Panc1 (cell line): Measurements from ENCODE around the gene TMEM52.

Source experiments
- CTCF ChIP-seq: fragments of 450-650 bp; IDR thresholded peaks from 2 replicates; pipeline ENCODE4 v1.5.1; 2017; ENCODE audit warnings: mild to moderate bottlenecking
- POLR2AphosphoS5 ChIP-seq: IDR thresholded peaks from 2 replicates; pipeline ENCODE4 v1.6.1; 2012; ENCODE audit warnings: mild to moderate bottlenecking, low read depth, low read length, moderate library complexity
- REST ChIP-seq, 2 experiments: IDR thresholded peaks; 2 replicates each; pipeline ENCODE4 v1.6.1; 2011 to 2012; ENCODE audit warnings: low read depth in 2 of 2, control low read depth in 1 of 2, low read length in 1 of 2, mild to moderate bottlenecking in 1 of 2, moderate library complexity in 1 of 2; ENCODE audit not compliant: insufficient read depth in 1 of 2
- SIN3A ChIP-seq: IDR thresholded peaks from 2 replicates; pipeline ENCODE4 v1.6.1; 2012; ENCODE audit warnings: low read depth, mild to moderate bottlenecking, low read length, moderate library complexity, borderline replicate concordance; ENCODE audit not compliant: insufficient read depth

- TF ChIP-seq REST (IDR thresholded peaks at IDR 0.05; ENCODE audit: insufficient read depth in 1 of 2, low read depth in 2 of 2, low read length in 1 of 2) = no peak
- TF ChIP-seq CTCF = no peak
- TF ChIP-seq POLR2AphosphoS5 = no peak
- no peak for TF ChIP-seq SIN3A
Measured at GRCh38 chr1:1917995-1918900, 831 bp downstream of the TMEM52 start.
